Muscle layer of duodenum (tissue), 2 donors: ENCODE results near the gene IGFBP2.

Source experiments
- H3K27ac ChIP-seq: one replicate; pipeline ENCODE4 v1.7.0; 2013; ENCODE audit warnings: mild to moderate bottlenecking, low read length
- H3K27me3 ChIP-seq: one replicate; pipeline ENCODE4 v1.7.0; 2013; ENCODE audit warnings: low read depth, mild to moderate bottlenecking, control low read depth, low read length
- H3K36me3 ChIP-seq, 2 donors: one replicate each; pipeline ENCODE4 v1.7.0; 2013; ENCODE audit warnings: low read length in 2 of 2, control low read depth in 1 of 2, mild to moderate bottlenecking in 1 of 2; ENCODE audit not compliant: insufficient read depth in 2 of 2, control insufficient read depth in 1 of 2
- H3K4me1 ChIP-seq, 2 donors: one replicate each; pipeline ENCODE4 v1.7.0; 2013; ENCODE audit warnings: low read length in 2 of 2, mild to moderate bottlenecking in 2 of 2, control low read depth in 1 of 2, moderate library complexity in 1 of 2; ENCODE audit not compliant: insufficient read depth in 2 of 2, control insufficient read depth in 1 of 2
- H3K4me3 ChIP-seq, 2 donors: one replicate each; pipeline ENCODE4 v1.7.0; 2013; ENCODE audit warnings: low read length in 2 of 2, low read depth in 1 of 2, mild to moderate bottlenecking in 1 of 2
- H3K9me3 ChIP-seq, 2 donors: one replicate each; pipeline ENCODE4 v1.7.0; 2013; ENCODE audit warnings: low read length in 2 of 2, control low read depth in 1 of 2, mild to moderate bottlenecking in 1 of 2; ENCODE audit not compliant: control insufficient read depth in 1 of 2
- donor health status: healthy.

IGFBP2 gene

GRCh38 chr2:216670266-216671080 is 37.3 kb downstream of the IGFBP2 start:
- Histone ChIP-seq H3K27me3 (no peaks in the 10 kb centered on the region), H3K9me3 (no peaks in the 10 kb centered on the region), H3K4me1 (peaks cover 0 to 7% of the 10 kb centered on the region in 2 donors), H3K27ac (no peak overlapping the region), H3K36me3 (peaks cover 6 to 24% of the 10 kb centered on the region in 2 donors), H3K4me3 (no peak overlapping the region)

- no peak overlapping the region for H3K4me3 ChIP-seq
- peaks cover 10 to 28% of the 10 kb centered on the region in 2 donors for H3K36me3 ChIP-seq
- no peak overlapping the region for H3K27ac ChIP-seq
- H3K27me3 ChIP-seq, result no peaks in the 10 kb centered on the region
- peaks cover 0 to 1% of the 10 kb centered on the region in 2 donors for H3K4me1 ChIP-seq
- H3K9me3 ChIP-seq, result no peaks in the 10 kb centered on the region
These were observed 37.8 kb downstream of the IGFBP2 start for GRCh38 chr2:216671081-216671411.

- H3K27me3 ChIP-seq, result no peaks in the 10 kb centered on the region
- no peaks in the 10 kb centered on the region for H3K4me1 ChIP-seq
- H3K36me3 ChIP-seq, result peaks cover 14 to 31% of the 10 kb centered on the region in 2 donors
- no peak overlapping the region for H3K27ac ChIP-seq
- no peaks in the 10 kb centered on the region for H3K9me3 ChIP-seq
- no peak overlapping the region for H3K4me3 ChIP-seq
These were observed 38.6 kb downstream of the IGFBP2 start for GRCh38 chr2:216671791-216672343.

- Histone ChIP-seq H3K4me1 (no peaks in the 10 kb centered on the region), H3K36me3 (peaks cover 18 to 37% of the 10 kb centered on the region in 2 donors), H3K9me3 (no peaks in the 10 kb centered on the region), H3K27me3 (no peaks in the 10 kb centered on the region), H3K4me3 (no peak overlapping the region), H3K27ac (no peak overlapping the region)
These were observed 39.2 kb downstream of the IGFBP2 start for GRCh38 chr2:216672466-216672865.

GRCh38 chr2:216673021-216673420 is 39.8 kb downstream of the IGFBP2 start:
- no peak overlapping the region for H3K27ac ChIP-seq

GRCh38 chr2:216673609-216674008 is 40.4 kb downstream of the IGFBP2 start:
- peaks cover 29 to 48% of the 10 kb centered on the region in 2 donors for H3K36me3 ChIP-seq
- no peak overlapping the region for H3K4me3 ChIP-seq
- no peaks in the 10 kb centered on the region for H3K9me3 ChIP-seq

More at GRCh38 chr2:216673021-216673420, 39.8 kb downstream of the IGFBP2 start:
- no peaks in the 10 kb centered on the region for H3K27me3 ChIP-seq
- H3K36me3 ChIP-seq, result peaks cover 23 to 42% of the 10 kb centered on the region in 2 donors
- H3K4me3 ChIP-seq, result no peak overlapping the region
- H3K9me3 ChIP-seq, result no peaks in the 10 kb centered on the region
- H3K4me1 ChIP-seq, result no peaks in the 10 kb centered on the region

GRCh38 chr2:216674376-216674775 is 41.2 kb downstream of the IGFBP2 start:
- no peaks in the 10 kb centered on the region for H3K27me3 ChIP-seq
- no peak overlapping the region for H3K4me3 ChIP-seq
- H3K36me3 ChIP-seq, result peaks cover 29 to 51% of the 10 kb centered on the region in 2 donors
- H3K9me3 ChIP-seq, result no peaks in the 10 kb centered on the region
- peaks cover 0 to 4% of the 10 kb centered on the region in 2 donors for H3K4me1 ChIP-seq
- no peak overlapping the region for H3K27ac ChIP-seq

More at GRCh38 chr2:216673609-216674008, 40.4 kb downstream of the IGFBP2 start:
- Histone ChIP-seq H3K4me1 (no peaks in the 10 kb centered on the region), H3K27ac (no peak overlapping the region), H3K27me3 (no peaks in the 10 kb centered on the region)

GRCh38 chr2:216676630-216677029 is 43.4 kb downstream of the IGFBP2 start:
- H3K9me3 ChIP-seq, result no peaks in the 10 kb centered on the region
- no peak overlapping the region for H3K4me3 ChIP-seq
- peaks cover 29 to 51% of the 10 kb centered on the region in 2 donors for H3K36me3 ChIP-seq
- H3K4me1 ChIP-seq, result peaks cover 11 to 24% of the 10 kb centered on the region in 2 donors
- no peak overlapping the region for H3K27ac ChIP-seq
- H3K27me3 ChIP-seq, result no peaks in the 10 kb centered on the region

- Histone ChIP-seq H3K9me3 (no peaks in the 10 kb centered on the region), H3K36me3 (peaks cover 29 to 51% of the 10 kb centered on the region in 2 donors), H3K4me3 (no peak overlapping the region), H3K27me3 (no peaks in the 10 kb centered on the region), H3K27ac (no peak overlapping the region), H3K4me1 (peaks cover 14 to 33% of the 10 kb centered on the region in 2 donors)
These were observed 44.3 kb downstream of the IGFBP2 start for GRCh38 chr2:216677439-216678097.

- Histone ChIP-seq H3K4me3 (no peak overlapping the region), H3K9me3 (no peaks in the 10 kb centered on the region), H3K36me3 (peaks cover 29 to 48% of the 10 kb centered on the region in 2 donors), H3K27ac (no peak overlapping the region), H3K27me3 (no peaks in the 10 kb centered on the region), H3K4me1 (peaks cover 14 to 39% of the 10 kb centered on the region in 2 donors)
These were observed 44.9 kb downstream of the IGFBP2 start for GRCh38 chr2:216678098-216678465.

GRCh38 chr2:216678813-216679657 is 45.8 kb downstream of the IGFBP2 start:
- Histone ChIP-seq H3K4me1 (peaks cover 14 to 48% of the 10 kb centered on the region in 2 donors), H3K27me3 (no peaks in the 10 kb centered on the region), H3K27ac (peak overlapping the region; percentile 13), H3K9me3 (no peaks in the 10 kb centered on the region), H3K4me3 (no peak overlapping the region), H3K36me3 (peaks cover 27 to 41% of the 10 kb centered on the region in 2 donors)
